GM21526 (cell line): ENCODE measurements around the gene ISOC2.

ENCODE experiments used
- ATAC-seq: cut with Tn5 transposase; IDR thresholded peaks from one replicate; pipeline ENCODE4 v1.9.1; 2021; ENCODE audit warnings: moderate library complexity; ENCODE audit not compliant: unreplicated experiment, low FRiP score

The ISOC2 gene

GRCh38 chr19:55490478-55491432 is 29.3 kb upstream of the ISOC2 start:
- no peak for ATAC-seq

DNA sequence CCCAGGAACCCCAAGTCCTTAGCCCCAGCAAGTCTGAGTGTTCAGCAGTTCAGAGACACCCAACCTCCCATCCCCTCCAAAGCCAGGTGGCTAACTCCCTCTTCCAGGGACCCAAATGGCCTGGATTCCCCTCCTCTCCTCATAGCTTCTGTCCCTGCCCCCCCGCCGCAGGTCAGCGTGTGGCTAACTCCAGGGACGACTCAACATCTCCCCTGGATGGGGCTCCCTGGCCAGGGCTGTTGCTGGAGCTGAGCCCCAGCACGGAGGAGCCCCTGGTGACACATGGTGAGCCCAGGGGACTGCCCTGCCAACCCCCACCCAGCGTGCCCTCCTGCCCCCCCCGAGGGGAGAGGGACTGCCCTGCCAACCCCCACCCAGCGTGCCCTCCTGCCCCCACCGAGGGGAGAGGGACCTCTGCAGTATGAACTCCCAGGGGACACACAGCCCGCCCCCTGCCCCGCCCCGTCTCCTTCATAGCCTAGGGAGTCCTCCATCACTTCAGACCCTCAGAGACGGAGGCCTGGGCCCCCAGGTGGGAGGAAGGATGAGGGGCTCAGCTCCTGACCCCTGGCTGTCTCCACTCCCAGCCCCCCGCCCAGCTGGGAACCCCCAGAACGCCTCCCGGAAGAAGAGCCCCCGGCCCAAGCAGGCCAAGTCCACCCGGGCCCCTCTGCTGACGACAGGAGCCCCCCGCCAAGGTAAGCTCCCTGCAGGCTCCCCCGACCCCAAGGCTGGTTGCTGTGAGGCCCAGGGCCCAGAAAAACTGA is 28.5 kb upstream of the ISOC2 start:
- ATAC-seq: no peak

- ATAC-seq: no peak
Measured at GRCh38 chr19:55488986-55489710, 27.7 kb upstream of the ISOC2 start.

GRCh38 chr19:55487924-55488687 is 26.7 kb upstream of the ISOC2 start, which contains the start of gene SSC5D:
TSS of gene SSC5D (plus strand) at chr19:55488436. CDS start at chr19:55488590, 154 bp downstream.
- no peak for ATAC-seq

DNA sequence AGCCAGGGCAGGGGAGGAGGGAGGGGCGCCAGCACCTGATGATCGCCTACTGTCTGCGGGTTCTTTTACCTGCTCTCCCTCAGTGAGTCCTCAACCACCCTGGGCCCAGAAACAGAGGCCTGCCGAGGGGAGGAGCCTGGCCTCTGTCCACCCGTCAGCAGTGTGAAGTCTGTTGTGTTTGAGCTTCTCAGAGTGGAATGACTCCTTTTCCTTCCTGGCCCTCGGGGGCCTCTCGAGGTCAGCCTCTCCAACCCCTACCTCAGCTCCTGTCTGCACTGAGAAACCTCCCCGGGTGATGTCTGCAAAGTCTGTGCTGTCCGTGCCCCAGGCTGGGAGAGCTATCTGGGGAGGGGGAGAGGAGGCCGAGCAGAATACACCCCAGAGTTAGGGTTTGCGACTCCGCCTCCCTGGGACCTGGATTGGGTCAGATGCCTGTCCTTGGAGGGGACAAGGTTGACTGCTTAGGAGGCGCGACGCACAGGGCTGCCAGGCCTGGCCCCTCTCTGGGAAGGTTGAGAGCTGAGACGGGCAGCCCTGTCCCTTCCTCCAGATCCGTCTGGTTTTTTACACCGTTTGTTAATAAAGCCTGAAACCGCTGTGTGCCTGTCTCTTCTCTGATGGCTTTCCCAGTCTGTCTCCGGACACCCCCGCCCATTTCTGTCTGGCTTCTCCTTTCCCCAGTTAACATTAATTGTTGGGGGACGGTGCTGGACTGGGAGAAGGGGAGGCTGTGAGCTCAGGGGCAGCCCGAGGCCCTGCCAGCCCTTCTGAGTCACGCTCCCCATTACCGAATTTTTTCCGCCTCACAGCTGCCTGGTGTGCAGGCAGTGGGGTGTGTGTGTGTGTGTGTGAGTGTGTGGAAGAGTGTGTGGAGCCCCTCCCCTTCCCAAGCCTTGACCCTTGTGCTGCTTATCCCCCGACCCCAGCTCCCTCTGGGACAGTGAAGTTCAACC is 25.8 kb upstream of the ISOC2 start:
- no peak for ATAC-seq

DNA sequence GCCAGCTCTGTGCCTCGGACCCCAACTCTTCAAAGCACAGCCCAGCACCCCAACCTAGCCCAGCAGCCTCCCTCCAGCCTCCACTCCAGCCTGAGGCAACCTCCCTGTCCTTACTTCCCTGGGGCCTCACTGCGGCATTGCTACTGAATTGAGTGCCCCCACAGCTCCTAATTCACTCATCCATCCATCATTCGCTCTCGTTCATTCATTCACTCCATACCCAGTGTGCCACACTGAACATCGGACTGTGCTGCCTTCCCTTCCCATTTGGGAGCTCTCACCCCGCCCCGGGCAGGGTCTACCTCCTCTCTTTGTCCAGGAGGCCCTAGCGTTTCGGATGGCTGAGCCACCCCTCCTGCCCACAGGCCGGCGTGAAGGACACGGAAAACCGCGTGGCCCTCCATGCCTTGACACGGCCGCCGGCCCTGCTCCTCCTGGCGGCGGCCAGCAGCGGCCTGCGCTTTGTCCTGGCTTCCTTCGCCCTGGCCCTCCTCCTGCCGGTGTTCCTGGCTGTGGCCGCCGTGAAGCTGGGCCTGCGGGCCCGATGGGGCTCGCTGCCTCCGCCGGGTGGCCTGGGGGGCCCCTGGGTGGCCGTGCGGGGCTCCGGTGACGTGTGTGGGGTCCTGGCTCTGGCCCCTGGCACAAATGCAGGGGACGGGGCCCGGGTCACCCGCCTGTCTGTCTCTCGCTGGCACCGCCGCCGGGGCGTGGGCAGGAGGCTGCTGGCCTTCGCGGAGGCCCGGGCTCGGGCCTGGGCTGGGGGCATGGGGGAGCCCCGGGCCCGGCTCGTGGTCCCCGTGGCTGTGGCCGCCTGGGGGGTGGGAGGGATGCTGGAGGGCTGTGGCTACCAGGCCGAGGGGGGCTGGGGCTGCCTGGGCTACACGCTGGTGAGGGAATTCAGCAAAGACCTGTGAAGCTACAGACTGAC is 24.9 kb upstream of the ISOC2 start:
- no peak for ATAC-seq

- ATAC-seq: no peak
Measured at GRCh38 chr19:55485439-55486011, 24.1 kb upstream of the ISOC2 start.

DNA sequence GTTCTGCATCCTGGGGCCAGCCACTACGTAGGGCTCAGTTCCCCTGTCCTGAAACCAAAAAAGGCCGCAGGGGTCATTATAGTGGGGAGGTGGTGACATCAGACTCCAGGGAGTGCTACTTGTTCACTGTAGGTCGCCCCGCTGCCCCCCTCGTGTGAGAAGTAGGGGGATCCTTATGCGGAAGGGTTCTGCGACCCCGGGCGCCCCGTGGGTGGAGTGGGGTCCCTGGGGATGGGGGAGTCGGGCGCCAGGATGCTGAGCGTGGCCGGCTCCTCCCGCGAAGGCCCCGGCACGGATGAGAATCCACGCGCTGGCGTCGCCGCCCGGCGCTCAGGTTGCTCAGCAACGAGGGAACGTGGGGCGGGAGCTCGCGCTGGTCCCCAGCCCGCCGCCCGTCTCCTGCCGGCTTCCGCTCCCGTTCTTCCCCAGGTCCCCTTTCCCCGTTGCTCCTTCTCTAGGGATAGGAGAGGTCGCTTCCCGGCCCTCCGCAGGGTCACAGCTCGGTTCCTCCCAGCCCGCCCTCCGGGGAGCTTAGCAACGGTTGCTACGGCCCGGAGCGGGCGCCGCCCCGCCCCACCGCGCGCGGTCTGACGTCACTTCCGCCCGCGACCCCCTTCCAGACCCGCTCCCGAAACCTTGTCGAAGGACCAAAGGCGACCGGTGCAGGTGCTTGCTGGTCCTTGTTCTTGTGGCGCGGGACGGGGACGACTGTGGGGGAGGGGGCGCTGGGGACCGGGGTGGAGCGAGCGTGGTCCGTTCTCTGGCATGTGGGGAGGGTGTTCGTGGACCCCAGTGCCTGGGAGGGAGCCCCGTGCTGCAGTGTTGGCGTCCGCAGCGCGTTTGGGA is 23.4 kb upstream of the ISOC2 start, which contains the start of gene NAT14:
NAT14 (plus strand) TSS at position 596 of the 846 bp plus-strand sequence. CDS start 521 bp downstream, outside the sequence.
- peak; percentile 50 for ATAC-seq

DNA sequence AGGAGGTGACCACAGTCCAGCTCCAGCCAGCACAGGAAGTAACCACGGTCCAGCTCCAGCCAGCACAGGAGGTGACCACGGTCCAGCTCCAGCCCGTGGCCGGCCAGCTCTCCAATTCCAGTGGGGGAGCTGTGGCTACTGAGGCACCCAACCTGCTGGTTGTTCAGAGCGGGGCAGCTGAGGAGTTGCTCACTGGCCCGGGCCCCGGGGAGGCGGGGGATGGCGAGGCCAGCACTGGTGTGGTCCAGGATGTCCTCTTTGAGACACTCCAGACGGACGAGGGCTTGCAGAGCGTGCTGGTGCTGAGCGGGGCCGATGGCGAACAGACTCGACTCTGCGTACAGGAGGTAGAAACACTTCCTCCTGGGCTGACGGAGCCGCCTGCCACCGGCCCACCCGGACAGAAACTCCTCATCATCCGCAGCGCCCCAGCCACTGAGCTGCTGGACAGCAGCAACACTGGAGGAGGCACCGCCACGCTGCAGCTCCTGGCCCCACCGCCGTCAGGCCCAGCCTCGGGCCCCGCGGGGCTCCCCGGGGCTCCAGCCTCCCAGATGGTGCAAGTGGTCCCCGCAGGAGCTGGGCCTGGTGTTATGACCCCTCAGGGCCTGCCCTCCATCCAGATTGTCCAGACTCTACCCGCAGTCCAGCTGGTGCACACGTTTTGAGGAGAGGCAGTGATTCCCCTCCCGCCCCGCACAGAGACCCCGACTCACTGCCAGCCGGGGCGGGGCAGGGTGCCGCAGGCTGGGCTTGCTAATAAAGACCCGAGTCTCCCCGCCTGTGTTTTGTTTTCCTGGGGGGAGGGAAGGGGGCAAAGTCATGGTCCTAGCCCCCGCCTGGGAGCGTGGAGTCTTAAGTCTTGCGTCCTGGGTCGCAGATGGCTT is 22.5 kb upstream of the ISOC2 start:
- ATAC-seq: no peak

DNA sequence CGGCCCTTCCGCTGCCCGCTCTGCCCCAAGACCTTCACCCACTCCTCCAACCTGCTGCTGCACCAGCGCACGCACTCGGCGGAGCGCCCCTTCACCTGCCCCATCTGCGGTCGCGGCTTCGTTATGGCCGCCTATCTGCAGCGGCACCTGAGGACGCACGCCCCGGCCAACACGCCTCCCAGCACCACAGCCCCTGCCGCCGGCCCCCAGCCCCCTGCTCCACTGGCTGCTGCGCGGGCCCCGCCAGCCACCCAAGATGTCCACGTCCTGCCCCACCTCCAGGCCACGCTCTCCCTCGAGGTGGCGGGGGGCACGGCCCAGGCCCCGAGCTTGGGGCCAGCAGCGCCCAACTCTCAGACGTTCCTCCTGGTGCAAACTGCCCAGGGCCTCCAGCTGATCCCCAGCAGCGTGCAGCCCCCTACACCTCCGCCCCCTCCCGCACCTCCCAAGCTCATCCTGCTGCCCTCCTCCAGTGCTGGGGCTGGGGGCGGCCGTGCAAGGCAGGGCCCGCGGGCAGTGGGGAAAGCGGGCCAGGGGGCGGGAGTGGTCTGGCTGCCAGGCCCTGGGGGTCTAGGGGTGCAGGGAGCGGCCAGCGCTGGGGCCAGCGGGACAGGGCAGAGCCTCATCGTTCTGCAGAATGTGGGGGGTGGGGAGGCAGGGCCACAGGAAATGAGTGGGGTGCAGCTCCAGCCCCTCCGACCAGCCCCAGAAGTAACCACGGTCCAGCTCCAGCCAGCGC is 21.7 kb upstream of the ISOC2 start:
- no peak for ATAC-seq

GRCh38 chr19:55482156-55482961 is 20.9 kb upstream of the ISOC2 start:
- ATAC-seq: no peak

DNA sequence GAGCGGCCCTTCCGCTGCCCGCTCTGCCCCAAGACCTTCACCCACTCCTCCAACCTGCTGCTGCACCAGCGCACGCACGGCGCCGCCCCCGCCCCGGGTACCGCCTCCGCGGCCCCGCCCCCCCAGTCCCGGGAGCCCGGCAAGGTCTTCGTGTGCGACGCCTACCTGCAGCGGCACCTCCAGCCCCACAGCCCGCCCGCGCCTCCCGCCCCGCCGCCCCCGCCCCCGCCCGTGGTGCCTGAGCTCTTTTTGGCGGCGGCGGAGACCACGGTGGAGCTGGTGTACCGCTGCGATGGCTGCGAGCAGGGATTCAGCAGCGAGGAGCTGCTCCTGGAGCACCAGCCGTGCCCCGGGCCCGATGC is 20.3 kb upstream of the ISOC2 start:
- no peak for ATAC-seq

- ATAC-seq: no peak
Measured at GRCh38 chr19:55481148-55481793, 19.8 kb upstream of the ISOC2 start.
